Tibial artery (tissue), 4 donors: ENCODE results near the gene COPG1.

ENCODE experiments used
- DNase-seq, 2 donors: peaks; one replicate each; pipeline ENCODE4 v3.0.0-alpha.2; 2019
- H3K27ac ChIP-seq, 2 donors: fragments of 200-600 bp; sonication (generic) in 1 of 2; 1 replicate in 1 of 2; 2 replicates in 1 of 2; pipeline ENCODE4 v1.5.1; 2018 to 2019; ENCODE audit warnings: mild to moderate bottlenecking in 1 of 2
- H3K27me3 ChIP-seq, 2 donors: fragments of 200-600 bp; sonication (generic) in 1 of 2; one replicate each; pipeline versions ENCODE4 v1.5.1 to v1.6.0; 2016 to 2019
- H3K36me3 ChIP-seq, 3 donors: fragments of 200-600 bp; sonication (generic) in 2 of 3; one replicate each; pipeline ENCODE4 v1.5.1; 2016 to 2019; ENCODE audit warnings: mild to moderate bottlenecking in 2 of 3
- H3K4me1 ChIP-seq, 4 donors: fragments of 200-600 bp; sonication (generic) in 2 of 4; 1 replicate in 3 of 4; 2 replicates in 1 of 4; pipeline ENCODE4 v1.5.1; 2016 to 2019
- H3K4me3 ChIP-seq, 2 donors: fragments of 200-600 bp; sonication (generic) in 1 of 2; 1 replicate in 1 of 2; 2 replicates in 1 of 2; pipeline ENCODE4 v1.5.1; 2018 to 2019; ENCODE audit warnings: mild to moderate bottlenecking in 2 of 2
- H3K9me3 ChIP-seq, 3 donors: fragments of 200-600 bp; sonication (generic) in 1 of 3; one replicate each; pipeline ENCODE4 v1.5.1; 2016 to 2019
- intact Hi-C: fragments of 100-400 bp; cut with DNase I; formaldehyde crosslinking; loops from one replicate; pipeline ENCODE4 v1.15.0; 2023; ENCODE audit warnings: low total_unique reads
- TF ChIP-seq, protein P1 (sequence below), 2 experiments: fragments of 200-600 bp in 1 of 2; fragments of 450-650 bp in 1 of 2; IDR thresholded peaks; one replicate each; pipeline ENCODE4 v1.5.1; 2017 to 2019; ENCODE audit warnings: antibody characterized with exemption in 2 of 2, mild to moderate bottlenecking in 1 of 2, moderate library complexity in 1 of 2

COPG1 gene

DNA sequence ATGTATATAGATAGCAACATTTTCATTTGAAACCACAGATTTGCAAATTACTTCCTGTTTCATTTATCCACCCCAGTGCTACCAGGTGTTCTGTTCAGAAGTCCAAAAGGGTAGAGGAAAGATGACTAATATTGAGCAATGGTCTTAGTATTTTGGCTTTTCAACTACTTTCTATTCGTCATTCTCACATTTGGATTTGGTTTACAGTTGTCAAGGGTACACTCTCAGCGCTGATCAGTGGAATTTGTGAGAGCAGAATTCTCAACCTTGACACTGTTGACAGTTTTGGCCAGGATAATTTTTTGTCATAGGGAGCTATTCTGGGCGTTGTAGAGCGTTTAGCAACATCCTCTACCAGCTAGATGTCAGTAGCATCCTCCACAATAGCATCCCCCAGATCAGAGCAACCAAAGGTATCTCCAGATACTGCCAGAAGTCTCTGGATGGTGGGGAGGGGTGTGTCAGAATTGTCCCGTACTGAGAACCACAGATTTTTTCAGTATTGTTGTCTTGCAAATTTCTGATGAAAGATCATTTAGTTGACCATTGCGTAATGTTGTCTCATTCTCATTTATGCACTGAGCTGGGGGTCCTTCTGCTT lies 33.4 kb downstream of the COPG1 start:
- TF ChIP-seq, protein P1, sequence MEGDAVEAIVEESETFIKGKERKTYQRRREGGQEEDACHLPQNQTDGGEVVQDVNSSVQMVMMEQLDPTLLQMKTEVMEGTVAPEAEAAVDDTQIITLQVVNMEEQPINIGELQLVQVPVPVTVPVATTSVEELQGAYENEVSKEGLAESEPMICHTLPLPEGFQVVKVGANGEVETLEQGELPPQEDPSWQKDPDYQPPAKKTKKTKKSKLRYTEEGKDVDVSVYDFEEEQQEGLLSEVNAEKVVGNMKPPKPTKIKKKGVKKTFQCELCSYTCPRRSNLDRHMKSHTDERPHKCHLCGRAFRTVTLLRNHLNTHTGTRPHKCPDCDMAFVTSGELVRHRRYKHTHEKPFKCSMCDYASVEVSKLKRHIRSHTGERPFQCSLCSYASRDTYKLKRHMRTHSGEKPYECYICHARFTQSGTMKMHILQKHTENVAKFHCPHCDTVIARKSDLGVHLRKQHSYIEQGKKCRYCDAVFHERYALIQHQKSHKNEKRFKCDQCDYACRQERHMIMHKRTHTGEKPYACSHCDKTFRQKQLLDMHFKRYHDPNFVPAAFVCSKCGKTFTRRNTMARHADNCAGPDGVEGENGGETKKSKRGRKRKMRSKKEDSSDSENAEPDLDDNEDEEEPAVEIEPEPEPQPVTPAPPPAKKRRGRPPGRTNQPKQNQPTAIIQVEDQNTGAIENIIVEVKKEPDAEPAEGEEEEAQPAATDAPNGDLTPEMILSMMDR (IDR thresholded peaks at IDR 0.05): no peak
- Histone ChIP-seq H3K27ac (no peak overlapping the region), H3K4me3 (no peak overlapping the region), H3K27me3 (no peaks in the 10 kb centered on the region), H3K9me3 (no peaks in the 10 kb centered on the region), H3K4me1 (peaks cover 0 to 28% (median 16%) of the 10 kb centered on the region in 4 donors), H3K36me3 (peaks cover 0 to 39% (median 12%) of the 10 kb centered on the region in 3 donors)
- no peak for DNase-seq
- intact Hi-C loops: no loop called here

DNA sequence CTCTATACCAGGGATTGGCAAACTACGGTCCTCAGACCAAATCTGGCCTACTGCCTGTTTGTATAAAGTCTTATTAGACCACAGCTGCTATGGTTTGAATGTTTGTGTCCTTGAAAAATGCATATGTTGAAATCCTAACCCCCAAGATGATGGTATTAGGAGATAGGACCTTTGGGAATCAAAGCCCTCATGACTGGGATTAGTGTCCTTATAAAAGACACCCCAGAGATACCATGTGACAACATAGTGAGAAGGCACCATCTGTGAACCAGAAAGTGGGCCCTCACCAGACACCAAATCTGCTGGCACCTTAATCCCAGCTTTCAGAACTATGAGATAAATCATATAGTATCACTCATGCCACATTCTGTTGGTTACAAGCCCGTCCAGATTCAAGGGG lies 36.7 kb downstream of the COPG1 start:
- Histone ChIP-seq H3K9me3 (no peaks in the 10 kb centered on the region), H3K36me3 (peaks cover 15 to 63% (median 34%) of the 10 kb centered on the region in 3 donors), H3K4me1 (peaks cover 0 to 10% (median 0%) of the 10 kb centered on the region in 4 donors), H3K27ac (no peak overlapping the region), H3K27me3 (no peaks in the 10 kb centered on the region), H3K4me3 (no peak overlapping the region)
- TF ChIP-seq, protein P1 (IDR thresholded peaks at IDR 0.05): no peak
- intact Hi-C loops: no loop called here
- DNase-seq: no peak

DNA sequence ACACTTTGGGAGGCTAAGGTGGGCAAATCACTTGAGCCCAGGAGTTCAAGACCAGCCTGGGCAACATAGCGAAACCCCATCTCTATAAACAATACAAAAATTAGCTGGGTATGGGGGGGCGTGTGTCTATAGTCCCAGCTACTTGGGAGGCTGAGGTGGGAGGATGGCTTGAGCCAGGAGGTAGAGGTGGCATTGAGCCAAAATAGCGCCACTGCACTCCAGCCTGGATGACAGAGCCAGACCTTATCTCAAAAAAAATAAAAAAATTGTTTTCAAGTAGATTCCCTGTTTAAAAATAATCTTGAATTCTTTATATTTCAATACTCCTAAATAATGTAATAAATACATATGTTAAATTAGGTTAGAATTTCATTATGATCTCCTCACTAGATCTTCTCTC lies 39.0 kb downstream of the COPG1 start:
- Histone ChIP-seq H3K27ac (no peak overlapping the region), H3K36me3 (peaks cover 23 to 73% (median 44%) of the 10 kb centered on the region in 3 donors), H3K4me1 (no peaks in the 10 kb centered on the region), H3K9me3 (no peaks in the 10 kb centered on the region), H3K4me3 (no peak overlapping the region), H3K27me3 (no peaks in the 10 kb centered on the region)
- DNase-seq: no peak
- intact Hi-C loops: no loop called here
- TF ChIP-seq, protein P1 (IDR thresholded peaks at IDR 0.05): no peak

DNA sequence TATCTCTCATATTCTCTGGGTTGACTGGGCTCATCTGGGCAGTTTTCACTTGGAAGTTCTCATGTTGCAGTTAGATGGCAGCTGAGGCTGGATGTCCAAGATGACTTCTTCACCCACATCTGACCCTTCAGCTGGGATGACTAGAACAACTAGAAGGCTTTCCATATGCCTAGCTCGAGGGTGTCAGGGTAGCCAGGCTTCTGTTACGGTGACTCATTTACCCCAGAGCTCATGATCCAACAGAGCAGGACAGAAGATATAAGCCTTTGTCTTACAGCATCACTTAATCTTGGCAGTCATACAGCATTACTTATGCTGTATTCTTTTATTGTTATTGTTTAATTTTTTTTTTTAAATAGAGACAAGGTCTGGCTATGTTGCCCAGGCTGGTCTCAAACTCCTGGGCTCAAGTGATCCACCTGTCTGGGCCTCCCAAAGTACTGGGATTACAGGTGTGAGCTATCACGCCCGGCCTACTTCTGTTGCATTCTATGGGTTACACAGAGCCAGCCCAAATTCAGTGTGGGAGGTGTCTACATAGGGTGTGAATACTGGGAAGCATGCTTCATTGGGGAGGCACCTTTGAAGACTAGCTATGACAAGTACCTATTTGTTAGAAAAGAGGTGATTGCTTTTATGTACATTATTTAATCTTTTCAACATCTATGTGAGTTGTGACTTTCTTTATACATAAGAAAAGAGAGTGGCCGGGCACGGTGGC lies 40.0 kb downstream of the COPG1 start:
- H3K27me3 ChIP-seq: no peaks in the 10 kb centered on the region
- no peak overlapping the region for H3K4me3 ChIP-seq
- intact Hi-C loops: no loop called here
- H3K9me3 ChIP-seq: no peaks in the 10 kb centered on the region
- DNase-seq: no peak
- H3K36me3 ChIP-seq: peaks cover 31 to 75% (median 52%) of the 10 kb centered on the region in 3 donors
- H3K4me1 ChIP-seq: no peaks in the 10 kb centered on the region
- H3K27ac ChIP-seq: no peak overlapping the region
- TF ChIP-seq, protein P1 (IDR thresholded peaks at IDR 0.05): no peak

DNA sequence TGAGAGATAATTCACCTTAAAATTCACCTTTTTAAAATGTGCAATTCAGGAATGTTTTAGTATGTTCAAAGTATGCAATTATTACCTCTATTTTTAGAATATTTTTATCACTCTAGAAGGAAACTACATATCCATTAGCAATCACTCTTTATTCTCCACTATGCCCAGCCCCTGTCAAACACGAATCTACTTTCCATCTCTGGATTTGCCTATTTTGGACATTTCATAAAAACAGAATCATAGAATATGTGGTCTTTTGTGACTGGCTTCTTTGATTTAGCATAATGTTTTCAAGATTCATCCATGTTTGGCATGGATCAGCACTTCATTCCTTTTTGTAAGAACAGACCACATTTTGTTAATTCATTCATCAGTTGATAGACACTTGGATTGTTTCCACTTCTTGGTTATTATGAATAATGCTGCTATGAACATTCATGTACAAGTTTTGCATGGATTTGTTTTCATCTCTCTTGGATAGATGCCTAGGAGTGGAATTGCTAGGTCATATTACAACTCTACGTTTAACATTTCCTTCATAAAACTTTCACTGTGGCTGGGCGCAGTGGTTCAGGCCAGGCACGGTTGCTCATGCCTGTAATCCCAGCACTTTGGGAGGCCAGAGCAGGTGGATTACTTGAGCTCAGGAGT lies 42.0 kb downstream of the COPG1 start:
- TF ChIP-seq, protein P1 (IDR thresholded peaks at IDR 0.05): no peak
- peaks cover 31 to 79% (median 56%) of the 10 kb centered on the region in 3 donors for H3K36me3 ChIP-seq
- no peak overlapping the region for H3K4me3 ChIP-seq
- intact Hi-C loops: no loop called here
- no peaks in the 10 kb centered on the region for H3K4me1 ChIP-seq
- DNase-seq: no peak
- no peaks in the 10 kb centered on the region for H3K27me3 ChIP-seq
- no peaks in the 10 kb centered on the region for H3K9me3 ChIP-seq
- H3K27ac ChIP-seq: no peak overlapping the region
